B cell (primary cell): Measurements from ENCODE around the gene HOXB3.

Experiments
- CTCF ChIP-seq: fragments of 200-600 bp; IDR thresholded peaks from one replicate; pipeline ENCODE4 v1.8.0; 2022; ENCODE audit warnings: antibody characterized with exemption, mild to moderate bottlenecking
- EZH2 ChIP-seq: IDR thresholded peaks from 2 replicates; pipeline ENCODE4 v1.6.1; 2012; ENCODE audit warnings: borderline replicate concordance, low read depth, mild to moderate bottlenecking, moderate library complexity, low read length; ENCODE audit not compliant: insufficient read depth, poor library complexity, severe bottlenecking

DNA sequence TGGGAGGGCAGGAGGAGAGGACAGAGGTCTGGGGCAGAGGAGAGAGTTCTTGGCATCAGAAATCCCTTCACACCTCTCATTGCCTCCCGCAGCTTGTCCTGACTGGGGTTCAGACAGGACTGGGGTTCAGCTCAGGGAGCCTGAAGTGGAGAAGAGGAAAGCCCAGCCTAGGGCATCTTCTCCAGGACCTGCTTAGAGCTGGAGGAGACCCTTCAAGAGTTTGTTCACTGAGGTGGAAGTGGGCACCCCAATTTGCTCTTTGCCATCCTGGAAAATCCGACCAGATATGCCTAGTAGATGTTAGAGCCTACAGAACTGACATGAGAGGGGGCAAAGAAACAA, 2.0 kb downstream of the HOXB3 start:
- TF ChIP-seq CTCF: no peak
- no peak for TF ChIP-seq EZH2
